CD14-positive monocyte (primary cell): ENCODE data around the gene IQGAP2. TPM values are rescaled to one million over a fixed set of nuclear protein-coding genes. Genes with fewer than 3 reads are reported as not detected.

Experiments used
- DNase-seq, 3 donors: peaks; one replicate each; pipeline ENCODE4 v3.0.0-alpha.2; 2011 to 2022
- H2AFZ ChIP-seq: 2 replicates; pipeline ENCODE4 v1.6.0; 2012; ENCODE audit warnings: mild to moderate bottlenecking, low read depth, low read length, inconsistent platforms; ENCODE audit not compliant: insufficient read depth, poor library complexity, severe bottlenecking
- H3K27ac ChIP-seq, 2 donors: 1 replicate in 1 of 2; 2 replicates in 1 of 2; pipeline ENCODE4 v1.5.1; 2012 to 2013; ENCODE audit warnings: low read length in 2 of 2, control low read depth in 1 of 2, inconsistent platforms in 1 of 2, low read depth in 1 of 2, mild to moderate bottlenecking in 1 of 2
- H3K27me3 ChIP-seq, 2 donors: one replicate each; pipeline versions ENCODE4 v1.6.0 to v1.6.1; 2011 to 2013; ENCODE audit warnings: low read length in 2 of 2; ENCODE audit not compliant: control insufficient read depth in 2 of 2, insufficient read depth in 2 of 2
- H3K36me3 ChIP-seq, 2 donors: replicated peaks in 1 of 2; 1 replicate in 1 of 2; 2 replicates in 1 of 2; pipeline versions ENCODE4 v1.5.1 to v1.6.1; 2012 to 2013; ENCODE audit warnings: low read length in 2 of 2, control low read depth in 1 of 2, inconsistent platforms in 1 of 2, mild to moderate bottlenecking in 1 of 2; ENCODE audit not compliant: insufficient read depth in 2 of 2, control insufficient read depth in 1 of 2
- H3K4me1 ChIP-seq, 2 donors: 1 replicate in 1 of 2; 2 replicates in 1 of 2; pipeline versions ENCODE4 v1.5.1 to v1.6.1; 2012 to 2013; ENCODE audit warnings: low read length in 2 of 2, control low read depth in 1 of 2, inconsistent platforms in 1 of 2, mild to moderate bottlenecking in 1 of 2, moderate library complexity in 1 of 2; ENCODE audit not compliant: insufficient read depth in 2 of 2, control insufficient read depth in 1 of 2
- H3K4me2 ChIP-seq: replicated peaks from 2 replicates; pipeline ENCODE3; 2012; ENCODE audit warnings: low read length, moderate library complexity, mild to moderate bottlenecking; ENCODE audit not compliant: poor library complexity, severe bottlenecking; ENCODE audit errors: extremely low read depth
- H3K4me3 ChIP-seq, 3 experiments: fragments of 200-600 bp in 1 of 3; sonication (generic) in 1 of 3; replicated peaks in 1 of 3; 1 replicate in 2 of 3; 2 replicates in 1 of 3; pipeline ENCODE4 v1.5.1; 2011 to 2013; ENCODE audit warnings: low read length in 3 of 3, mild to moderate bottlenecking in 3 of 3, control low read depth in 2 of 3, low read depth in 2 of 3, inconsistent platforms in 1 of 3, moderate library complexity in 1 of 3
- H3K79me2 ChIP-seq: 2 replicates; pipeline ENCODE4 v1.6.0; 2012; ENCODE audit warnings: mild to moderate bottlenecking, control low read depth, inconsistent platforms, low read length, moderate library complexity; ENCODE audit not compliant: insufficient read depth
- H3K9ac ChIP-seq: 2 replicates; pipeline ENCODE4 v1.6.0; 2017; ENCODE audit warnings: low read length, mild to moderate bottlenecking; ENCODE audit not compliant: insufficient read depth, poor library complexity, severe bottlenecking
- H3K9me3 ChIP-seq, 2 donors: replicated peaks in 1 of 2; 1 replicate in 1 of 2; 2 replicates in 1 of 2; pipeline versions ENCODE4 v1.5.1 to v1.6.1; 2012 to 2013; ENCODE audit warnings: low read length in 2 of 2, control low read depth in 1 of 2; ENCODE audit not compliant: control insufficient read depth in 1 of 2, insufficient read depth in 1 of 2
- H4K20me1 ChIP-seq: 2 replicates; pipeline ENCODE4 v1.6.0; 2012; ENCODE audit warnings: mild to moderate bottlenecking, low read length, control low read depth, moderate library complexity; ENCODE audit not compliant: insufficient read depth
- H3K27ac Mint-ChIP-seq, 7 donors: one replicate each; pipeline ENCODE4 v1.8.0; 2020; ENCODE audit warnings: mild to moderate bottlenecking in 7 of 7, mixed read lengths in 7 of 7, moderate library complexity in 6 of 7, inconsistent platforms in 2 of 7
- H3K27me3 Mint-ChIP-seq, 3 donors: one replicate each; pipeline ENCODE4 v1.8.0; 2021 to 2022; ENCODE audit warnings: low read depth in 3 of 3, mild to moderate bottlenecking in 3 of 3, mixed read lengths in 3 of 3, moderate library complexity in 3 of 3, inconsistent platforms in 1 of 3
- H3K36me3 Mint-ChIP-seq, 2 donors: one replicate each; pipeline ENCODE4 v1.8.0; 2020; ENCODE audit warnings: mixed read lengths in 2 of 2, inconsistent platforms in 1 of 2, mild to moderate bottlenecking in 1 of 2
- H3K4me1 Mint-ChIP-seq: one replicate; pipeline ENCODE4 v1.8.0; 2020; ENCODE audit warnings: mild to moderate bottlenecking, mixed read lengths
- H3K4me3 Mint-ChIP-seq, 2 donors: one replicate each; pipeline ENCODE4 v1.8.0; 2020; ENCODE audit warnings: mild to moderate bottlenecking in 2 of 2, mixed read lengths in 2 of 2, moderate library complexity in 1 of 2
- H3K9me3 Mint-ChIP-seq, 7 donors: one replicate each; pipeline ENCODE4 v1.8.0; 2020 to 2022; ENCODE audit warnings: mixed read lengths in 7 of 7, mild to moderate bottlenecking in 6 of 7, moderate library complexity in 6 of 7, inconsistent platforms in 2 of 7
- WGBS: methylation state at CpG from one replicate; pipeline ENCODE4 v1.1.5; 2013; ENCODE audit warnings: missing lambda C conversion rate; ENCODE audit not compliant: insufficient coverage; 5-methylcytosine and 5-hydroxymethylcytosine counted together
- intact Hi-C, 2 donors: fragments of 100-400 bp; cut with micrococcal nuclease; formaldehyde crosslinking; loops; one replicate each; pipeline versions ENCODE4 v1.15.0 to v1.15.1; 2023
- polyA plus RNA-seq, 3 donors: library from polyadenylated mRNA; depleted of rRNA in 1 of 3; unstranded in 2 of 3; stranded (reverse) in 1 of 3; fragments of 300-500 nt in 2 of 3; fragments of >200 nt in 1 of 3; fragmentation: Illumina TruSeq in 2 of 3; gene quantifications; 1 replicate in 2 of 3; 2 replicates in 1 of 3; pipeline ENCODE4 v1.2.3, GENCODE V29; 2012 to 2021
- TF ChIP-seq, protein P1 (sequence below): fragments of 200-600 bp; IDR thresholded peaks from one replicate; pipeline ENCODE4 v1.8.0; 2022; ENCODE audit warnings: antibody characterized with exemption, mild to moderate bottlenecking

Gene IQGAP2
- polyA plus RNA-seq, 3 donors = 21.4 to 50.9 (median 35.4) TPM

DNA sequence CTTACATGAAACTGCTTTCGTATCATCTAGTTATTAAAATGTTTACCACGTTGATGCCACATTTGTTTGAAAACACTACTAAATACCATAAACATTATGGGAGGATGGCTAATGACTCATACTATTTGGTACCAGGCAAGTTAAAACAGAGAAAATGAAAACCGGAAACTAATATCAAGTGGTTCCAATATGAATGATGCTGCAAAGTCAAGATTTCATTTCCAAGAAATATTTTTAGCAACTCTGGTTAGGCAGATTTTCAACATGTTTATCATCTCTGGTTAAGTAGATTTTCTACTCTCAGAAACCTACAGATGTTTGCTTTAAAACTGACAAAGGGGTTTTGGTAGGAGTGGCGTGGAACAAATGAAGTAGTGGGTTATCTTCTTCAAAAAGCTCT is 307.9 kb downstream of the IQGAP2 start:
- Histone ChIP-seq H3K9me3 (peaks cover 3% of the 10 kb centered on the region in 2 donors), H2AFZ (no peak overlapping the region), H3K27me3 (peaks cover 9 to 22% of the 10 kb centered on the region in 2 donors), H3K79me2 (no peaks in the 10 kb centered on the region), H4K20me1 (no peaks in the 10 kb centered on the region), H3K27ac (no peak overlapping the region), H3K4me3 (no peak overlapping the region), H3K4me1 (peaks cover 14 to 16% of the 10 kb centered on the region in 2 donors), H3K4me2 (no peak overlapping the region), H3K9ac (no peak overlapping the region), H3K36me3 (peaks cover 12 to 35% of the 10 kb centered on the region in 2 donors)
- TF ChIP-seq, protein P1, sequence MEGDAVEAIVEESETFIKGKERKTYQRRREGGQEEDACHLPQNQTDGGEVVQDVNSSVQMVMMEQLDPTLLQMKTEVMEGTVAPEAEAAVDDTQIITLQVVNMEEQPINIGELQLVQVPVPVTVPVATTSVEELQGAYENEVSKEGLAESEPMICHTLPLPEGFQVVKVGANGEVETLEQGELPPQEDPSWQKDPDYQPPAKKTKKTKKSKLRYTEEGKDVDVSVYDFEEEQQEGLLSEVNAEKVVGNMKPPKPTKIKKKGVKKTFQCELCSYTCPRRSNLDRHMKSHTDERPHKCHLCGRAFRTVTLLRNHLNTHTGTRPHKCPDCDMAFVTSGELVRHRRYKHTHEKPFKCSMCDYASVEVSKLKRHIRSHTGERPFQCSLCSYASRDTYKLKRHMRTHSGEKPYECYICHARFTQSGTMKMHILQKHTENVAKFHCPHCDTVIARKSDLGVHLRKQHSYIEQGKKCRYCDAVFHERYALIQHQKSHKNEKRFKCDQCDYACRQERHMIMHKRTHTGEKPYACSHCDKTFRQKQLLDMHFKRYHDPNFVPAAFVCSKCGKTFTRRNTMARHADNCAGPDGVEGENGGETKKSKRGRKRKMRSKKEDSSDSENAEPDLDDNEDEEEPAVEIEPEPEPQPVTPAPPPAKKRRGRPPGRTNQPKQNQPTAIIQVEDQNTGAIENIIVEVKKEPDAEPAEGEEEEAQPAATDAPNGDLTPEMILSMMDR = no peak
- Mint-ChIP-seq H3K36me3 (peaks cover 29% of the 10 kb centered on the region in 2 donors), H3K4me3 (no peak overlapping the region), H3K9me3 (peaks cover 2 to 13% (median 5%) of the 10 kb centered on the region in 7 donors), H3K4me1 (peaks cover 15% of the 10 kb centered on the region), H3K27me3 (peaks cover 23 to 37% (median 33%) of the 10 kb centered on the region in 3 donors), H3K27ac (no peak overlapping the region)
- no peak for DNase-seq
- intact Hi-C loops = loop anchor here (10.0 kb wide), 1 partner anchor 64 kb away; no protein-coding TSS in a partner anchor
- 100% methylated on average over 1 of the region's 4 CpGs for WGBS

- peak overlapping the region; percentile 88 for H2AFZ ChIP-seq
- H3K79me2 ChIP-seq = no peaks in the 10 kb centered on the region
- peak overlapping the region; percentile 99 for H3K4me2 ChIP-seq
- Mint-ChIP-seq H3K9me3 (peaks cover 2 to 22% (median 7%) of the 10 kb centered on the region in 7 donors), H3K27me3 (peaks cover 46 to 65% (median 49%) of the 10 kb centered on the region in 3 donors), H3K36me3 (peaks cover 10 to 17% of the 10 kb centered on the region in 2 donors), H3K4me1 (peaks cover 28% of the 10 kb centered on the region), H3K4me3 (peak overlapping the region; percentile 89 to 92), H3K27ac (no peak overlapping the region)
- intact Hi-C loops = loop anchor here (10.0 kb wide), 1 partner anchor 60 kb away; no protein-coding TSS in a partner anchor
- DNase-seq = peak in 2 of 3 donors; percentile 21 to 27
- TF ChIP-seq, protein P1 = no peak
- no peaks in the 10 kb centered on the region for H4K20me1 ChIP-seq
- no peak overlapping the region for H3K27ac ChIP-seq
- H3K9ac ChIP-seq = peak overlapping the region; percentile 64
- peak overlapping the region; percentile 67 to 83 (median 71) for H3K4me3 ChIP-seq
- 8% methylated on average over 46 of the region's 52 CpGs for WGBS
- H3K4me1 ChIP-seq = peaks cover 24 to 27% of the 10 kb centered on the region in 2 donors
- peaks cover 3% of the 10 kb centered on the region in 2 donors for H3K9me3 ChIP-seq
- H3K27me3 ChIP-seq = peaks cover 26 to 47% of the 10 kb centered on the region in 2 donors
- H3K36me3 ChIP-seq = no peaks in the 10 kb centered on the region
Observed at GRCh38 chr5:76714751-76715485, 311.8 kb downstream of the IQGAP2 start.
